Measurements from ENCODE around the gene TBX2. TPM values are rescaled to one million over a fixed set of nuclear protein-coding genes. Genes with fewer than 3 reads are reported as not detected.

TBX2 gene
- total and polyA plus RNA-seq, 2 of the 13 experiments (the other 11 are each of a cell fraction or from before 2014, with no cell fraction given): 2.8 to 15.3 TPM

DNA sequence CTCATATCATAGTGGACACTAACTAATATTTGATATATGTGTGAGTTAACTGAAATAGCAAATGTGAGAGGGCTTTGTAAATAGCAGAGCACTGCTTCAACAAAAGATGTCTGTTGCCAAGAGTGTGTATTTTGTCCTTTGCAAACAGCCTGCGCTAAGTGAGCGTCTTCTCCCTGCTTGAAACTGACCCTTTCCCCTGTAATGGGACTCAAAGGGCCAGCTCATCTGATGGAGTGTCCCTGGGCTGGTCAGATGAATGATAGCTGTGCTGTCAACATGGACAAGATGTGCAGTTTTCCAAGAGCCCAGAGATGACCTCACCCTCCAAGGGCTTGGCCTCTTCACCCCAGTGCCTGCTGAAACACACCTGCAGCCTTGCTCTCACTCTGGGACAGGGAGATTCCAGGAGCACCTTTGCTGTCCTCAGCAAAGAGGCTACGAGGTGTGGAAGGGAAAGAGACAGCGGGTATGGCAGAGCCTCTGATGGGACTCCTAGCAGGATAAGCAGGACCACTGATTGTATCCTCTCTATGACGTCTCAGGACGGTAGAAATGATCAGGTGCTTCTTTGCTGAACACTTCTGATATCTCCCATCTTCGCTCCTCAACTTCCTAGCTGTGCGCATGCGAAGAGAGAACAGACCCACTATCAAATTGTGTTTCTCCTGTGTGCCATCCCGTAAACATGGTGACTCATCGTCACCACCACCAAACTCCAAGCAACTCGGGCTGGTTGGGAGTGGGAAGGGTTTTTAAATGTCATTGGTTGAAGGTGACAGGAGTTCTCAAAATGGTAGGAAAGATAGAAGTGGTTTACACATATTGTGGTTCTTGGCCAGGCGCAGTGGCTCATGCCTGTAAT lies 35.8 kb upstream of the TBX2 start (continued):
- TF ChIP-seq, protein P1, sequence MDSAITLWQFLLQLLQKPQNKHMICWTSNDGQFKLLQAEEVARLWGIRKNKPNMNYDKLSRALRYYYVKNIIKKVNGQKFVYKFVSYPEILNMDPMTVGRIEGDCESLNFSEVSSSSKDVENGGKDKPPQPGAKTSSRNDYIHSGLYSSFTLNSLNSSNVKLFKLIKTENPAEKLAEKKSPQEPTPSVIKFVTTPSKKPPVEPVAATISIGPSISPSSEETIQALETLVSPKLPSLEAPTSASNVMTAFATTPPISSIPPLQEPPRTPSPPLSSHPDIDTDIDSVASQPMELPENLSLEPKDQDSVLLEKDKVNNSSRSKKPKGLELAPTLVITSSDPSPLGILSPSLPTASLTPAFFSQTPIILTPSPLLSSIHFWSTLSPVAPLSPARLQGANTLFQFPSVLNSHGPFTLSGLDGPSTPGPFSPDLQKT (CRISPR knock-in tag; IDR thresholded peaks at IDR 0.05; ENCODE audit: borderline replicate concordance): no peak
- peak; percentile 79 for TF ChIP-seq HDAC1 (CRISPR knock-in tag; IDR thresholded peaks at IDR 0.05)
- TF ChIP-seq ZNF720 (CRISPR knock-in tag; IDR thresholded peaks at IDR 0.05): no peak
- no peak for TF ChIP-seq ZNF260 (CRISPR knock-in tag; IDR thresholded peaks at IDR 0.05; ENCODE audit: borderline replicate concordance, low read depth)
- peak; percentile 83; the same call in 1 of the 2 replicates for TF ChIP-seq ZNF264 (CRISPR knock-in tag; IDR thresholded peaks at IDR 0.05)
- peak; percentile 30; the same call in 1 of the 2 replicates for TF ChIP-seq CHD4 (IDR thresholded peaks at IDR 0.05; ENCODE audit: borderline replicate concordance, low read length)
- no peak for TF ChIP-seq ATF5 (CRISPR knock-in tag; IDR thresholded peaks at IDR 0.05; ENCODE audit: low read depth)
- TF ChIP-seq, protein P2, sequence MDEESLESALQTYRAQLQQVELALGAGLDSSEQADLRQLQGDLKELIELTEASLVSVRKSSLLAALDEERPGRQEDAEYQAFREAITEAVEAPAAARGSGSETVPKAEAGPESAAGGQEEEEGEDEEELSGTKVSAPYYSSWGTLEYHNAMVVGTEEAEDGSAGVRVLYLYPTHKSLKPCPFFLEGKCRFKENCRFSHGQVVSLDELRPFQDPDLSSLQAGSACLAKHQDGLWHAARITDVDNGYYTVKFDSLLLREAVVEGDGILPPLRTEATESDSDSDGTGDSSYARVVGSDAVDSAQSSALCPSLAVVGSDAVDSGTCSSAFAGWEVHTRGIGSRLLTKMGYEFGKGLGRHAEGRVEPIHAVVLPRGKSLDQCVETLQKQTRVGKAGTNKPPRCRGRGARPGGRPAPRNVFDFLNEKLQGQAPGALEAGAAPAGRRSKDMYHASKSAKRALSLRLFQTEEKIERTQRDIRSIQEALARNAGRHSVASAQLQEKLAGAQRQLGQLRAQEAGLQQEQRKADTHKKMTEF (CRISPR knock-in tag; IDR thresholded peaks at IDR 0.05): peak; percentile 72; the same call in 1 of the 2 replicates
- peak; percentile 88 for TF ChIP-seq MEIS2 (CRISPR knock-in tag; IDR thresholded peaks at IDR 0.05)
- no peak for TF ChIP-seq GTF3A (CRISPR knock-in tag; conservative IDR thresholded peaks at IDR 0.05)
- TF ChIP-seq ZNF788 (CRISPR knock-in tag; IDR thresholded peaks at IDR 0.05; ENCODE audit: borderline replicate concordance): peak; percentile 69; the same call in 1 of the 2 replicates
- TF ChIP-seq ZKSCAN5 (CRISPR knock-in tag; IDR thresholded peaks at IDR 0.05): no peak
- peak; percentile 67; the same call in 1 of the 2 replicates for TF ChIP-seq ZNF646 (CRISPR knock-in tag; IDR thresholded peaks at IDR 0.05)
- no peak for TF ChIP-seq ZNF883 (CRISPR knock-in tag; IDR thresholded peaks at IDR 0.05; ENCODE audit: not compliant biosample characterization)
- no peak for TF ChIP-seq ZNF563 (CRISPR knock-in tag; IDR thresholded peaks at IDR 0.05)
- no peak for TF ChIP-seq ZNF619 (CRISPR knock-in tag; IDR thresholded peaks at IDR 0.05)
- no peak for TF ChIP-seq ZNF558 (CRISPR knock-in tag; IDR thresholded peaks at IDR 0.05; ENCODE audit: borderline replicate concordance)
- TF ChIP-seq GATAD1 (CRISPR knock-in tag; IDR thresholded peaks at IDR 0.05): no peak; the same call in 1 of the 2 replicates
- TF ChIP-seq KDM4B (CRISPR knock-in tag; IDR thresholded peaks at IDR 0.05): no peak
- TF ChIP-seq ZNF333 (CRISPR knock-in tag; IDR thresholded peaks at IDR 0.05; ENCODE audit: borderline replicate concordance): no peak
